GM12878 (cell line): ENCODE measurements around the gene MAP4K2. TPM values are rescaled to one million over a fixed set of nuclear protein-coding genes. Genes with fewer than 3 reads are reported as not detected.

Experiments
- CBFB ChIP-seq: IDR thresholded peaks from 2 replicates; pipeline ENCODE4 v1.6.1; 2016; ENCODE audit warnings: antibody characterized with exemption, low read depth
- DPF2 ChIP-seq: fragments of 450-650 bp; IDR thresholded peaks from 2 replicates; pipeline ENCODE4 v1.6.1; 2017; ENCODE audit warnings: mild to moderate bottlenecking
- E2F4 ChIP-seq: IDR thresholded peaks from 2 replicates; pipeline ENCODE4 v1.6.1; 2012; ENCODE audit warnings: low read depth, low read length, improper control_type of control experiment
- E4F1 ChIP-seq: fragments of 450-650 bp; IDR thresholded peaks from 2 replicates; pipeline ENCODE4 v1.6.1; 2018; ENCODE audit warnings: borderline replicate concordance, mild to moderate bottlenecking; ENCODE audit not compliant: partially characterized antibody
- EP300 ChIP-seq, 2 experiments: fragments of 150-350 bp in 1 of 2; IDR thresholded peaks; 2 replicates each; pipeline ENCODE4 v1.6.1; 2011 to 2012; ENCODE audit warnings: low read depth in 2 of 2, low read length in 2 of 2, borderline replicate concordance in 1 of 2, improper control_type of control experiment in 1 of 2, inconsistent platforms in 1 of 2; ENCODE audit not compliant: control insufficient read depth in 1 of 2
- ESRRA ChIP-seq: IDR thresholded peaks from 2 replicates; pipeline ENCODE4 v1.6.1; 2012; ENCODE audit warnings: mild to moderate bottlenecking, low read length, improper control_type of control experiment
- FOXK2 ChIP-seq: fragments of 450-650 bp; IDR thresholded peaks from 2 replicates; pipeline ENCODE4 v1.6.1; 2017; ENCODE audit warnings: mild to moderate bottlenecking, moderate library complexity
- GABPA ChIP-seq: IDR thresholded peaks from 2 replicates; pipeline ENCODE4 v1.6.1; 2014; ENCODE audit warnings: antibody characterized with exemption, low read depth, mild to moderate bottlenecking, inconsistent platforms
- IKZF2 ChIP-seq, 2 experiments: fragments of 450-650 bp; IDR thresholded peaks; 2 replicates each; pipeline ENCODE4 v1.6.1; 2017; ENCODE audit warnings: mild to moderate bottlenecking in 2 of 2, moderate library complexity in 2 of 2
- KAT2A ChIP-seq: conservative IDR thresholded peaks from 2 replicates; pipeline ENCODE4 v1.6.1; 2011; ENCODE audit warnings: low read depth, low read length; ENCODE audit not compliant: control insufficient read depth
- LARP7 ChIP-seq: fragments of 450-650 bp; IDR thresholded peaks from 2 replicates; pipeline ENCODE4 v1.6.1; 2017; ENCODE audit warnings: mild to moderate bottlenecking
- NR2C1 ChIP-seq: fragments of 450-650 bp; IDR thresholded peaks from 2 replicates; pipeline ENCODE4 v1.6.1; 2017; ENCODE audit warnings: antibody characterized with exemption, mild to moderate bottlenecking, moderate library complexity
- RELA ChIP-seq: fragments of 450-650 bp; IDR thresholded peaks from 2 replicates; pipeline ENCODE4 v1.8.0; 2014; ENCODE audit warnings: borderline replicate concordance; ENCODE audit not compliant: partially characterized antibody
- TCF3 ChIP-seq: IDR thresholded peaks from 2 replicates; pipeline ENCODE4 v1.6.1; 2012; ENCODE audit warnings: low read depth, mild to moderate bottlenecking, low read length, borderline replicate concordance; ENCODE audit not compliant: insufficient read depth
- ZBTB33 ChIP-seq: fragments of 450-650 bp; IDR thresholded peaks from 2 replicates; pipeline ENCODE4 v1.6.1; 2017; ENCODE audit warnings: mild to moderate bottlenecking
- ZNF207 ChIP-seq: fragments of 450-650 bp; IDR thresholded peaks from 2 replicates; pipeline ENCODE4 v1.6.1; 2014; ENCODE audit warnings: antibody characterized with exemption, mild to moderate bottlenecking, borderline replicate concordance
- polyA plus RNA-seq, 11 experiments: library from polyadenylated mRNA; depleted of rRNA in 4 of 11; unstranded in 6 of 11; stranded (reverse) in 5 of 11; fragments of >200 nt; fragmentation: Nextera tagmentation in 4 of 11; fragmentation: Illumina TruSeq in 1 of 11; extraction: Ambion mirVana in 4 of 11; extraction: Trizol in 1 of 11; gene quantifications; 1 replicate in 1 of 11; 2 replicates in 10 of 11; pipeline versions ENCODE4 v1.2.1 to v1.2.3, GENCODE V29; 2011 to 2016; ENCODE audit warnings: inconsistent platforms in 2 of 11, missing spikeins in 2 of 11, low read depth in 1 of 11
- total RNA-seq, 4 experiments: library from RNA; depleted of rRNA in 3 of 4; stranded (reverse); fragments of >200 nt in 3 of 4; fragmentation: Illumina TruSeq in 1 of 4; extraction: Trizol in 1 of 4; gene quantifications; 2 replicates each; pipeline versions ENCODE4 v1.2.1 to v1.2.3, GENCODE V29; 2013 to 2021
- TF ChIP-seq, protein P1 (sequence below): fragments of 450-650 bp; formaldehyde crosslinking; IDR thresholded peaks from 2 replicates; pipeline ENCODE4 v1.5.0; 2022; ENCODE audit warnings: mild to moderate bottlenecking, missing genetic modification characterization
- TF ChIP-seq, protein P2 (sequence below): fragments of 450-650 bp; IDR thresholded peaks from 2 replicates; pipeline ENCODE4 v1.6.1; 2016; ENCODE audit warnings: mild to moderate bottlenecking

Gene MAP4K2
- total and polyA plus RNA-seq, 10 of the 15 experiments (the other 5 are each of a cell fraction or from before 2014, with no cell fraction given): 0.98 to 78.1 (median 48.9) TPM

DNA sequence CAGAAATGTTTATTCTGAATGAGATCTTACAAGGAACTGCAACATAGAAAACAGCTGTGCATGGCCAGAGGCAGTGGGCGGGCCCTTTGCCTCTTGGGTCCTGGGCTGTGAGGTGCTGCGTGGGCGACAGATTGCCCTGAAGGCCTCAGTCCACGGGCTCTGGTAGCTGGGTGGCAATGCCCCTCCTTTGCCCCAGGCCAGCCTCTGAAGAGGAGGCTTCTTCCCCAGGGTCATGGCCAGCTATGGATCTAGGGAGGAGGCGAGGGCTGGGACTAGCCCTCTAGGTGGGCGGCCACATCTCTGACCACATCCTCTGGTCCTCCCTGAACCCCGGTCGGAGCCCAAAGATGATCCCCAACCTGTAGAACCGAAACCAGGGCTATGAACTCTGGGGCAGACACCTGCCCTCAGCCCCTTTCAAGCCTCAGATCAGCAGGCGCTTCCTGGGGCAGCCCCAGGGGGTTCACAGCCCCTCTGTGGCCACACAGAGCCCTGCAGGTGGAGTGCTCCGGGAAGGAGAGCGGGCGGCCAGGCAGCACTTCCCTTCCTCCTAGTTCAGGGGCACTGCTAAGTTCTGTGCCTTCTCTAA is 48.1 kb upstream of the MAP4K2 start (continued):
- TF ChIP-seq ZNF207 (peak; percentile 72; the same call in 1 of the 2 replicates), E2F4 (no peak), LARP7 (peak; percentile 80), RELA (peak; percentile 94), TCF3 (peak; percentile 77; the same call in 1 of the 2 replicates), GABPA (no peak), FOXK2 (no peak), KAT2A (no peak), ESRRA (no peak), EP300 (IDR thresholded peaks at IDR 0.05; ENCODE audit: borderline replicate concordance in 1 of 2, control insufficient read depth in 1 of 2, low read depth in 2 of 2, low read length in 2 of 2) (peak; percentile 68 to 83), IKZF2 (IDR thresholded peaks at IDR 0.05) (peak; percentile 93), NR2C1 (no peak; the same call in 1 of the 2 replicates), DPF2 (peak; percentile 95), ZBTB33 (no peak), E4F1 (no peak), CBFB (peak; percentile 93)
- TF ChIP-seq, protein P1, sequence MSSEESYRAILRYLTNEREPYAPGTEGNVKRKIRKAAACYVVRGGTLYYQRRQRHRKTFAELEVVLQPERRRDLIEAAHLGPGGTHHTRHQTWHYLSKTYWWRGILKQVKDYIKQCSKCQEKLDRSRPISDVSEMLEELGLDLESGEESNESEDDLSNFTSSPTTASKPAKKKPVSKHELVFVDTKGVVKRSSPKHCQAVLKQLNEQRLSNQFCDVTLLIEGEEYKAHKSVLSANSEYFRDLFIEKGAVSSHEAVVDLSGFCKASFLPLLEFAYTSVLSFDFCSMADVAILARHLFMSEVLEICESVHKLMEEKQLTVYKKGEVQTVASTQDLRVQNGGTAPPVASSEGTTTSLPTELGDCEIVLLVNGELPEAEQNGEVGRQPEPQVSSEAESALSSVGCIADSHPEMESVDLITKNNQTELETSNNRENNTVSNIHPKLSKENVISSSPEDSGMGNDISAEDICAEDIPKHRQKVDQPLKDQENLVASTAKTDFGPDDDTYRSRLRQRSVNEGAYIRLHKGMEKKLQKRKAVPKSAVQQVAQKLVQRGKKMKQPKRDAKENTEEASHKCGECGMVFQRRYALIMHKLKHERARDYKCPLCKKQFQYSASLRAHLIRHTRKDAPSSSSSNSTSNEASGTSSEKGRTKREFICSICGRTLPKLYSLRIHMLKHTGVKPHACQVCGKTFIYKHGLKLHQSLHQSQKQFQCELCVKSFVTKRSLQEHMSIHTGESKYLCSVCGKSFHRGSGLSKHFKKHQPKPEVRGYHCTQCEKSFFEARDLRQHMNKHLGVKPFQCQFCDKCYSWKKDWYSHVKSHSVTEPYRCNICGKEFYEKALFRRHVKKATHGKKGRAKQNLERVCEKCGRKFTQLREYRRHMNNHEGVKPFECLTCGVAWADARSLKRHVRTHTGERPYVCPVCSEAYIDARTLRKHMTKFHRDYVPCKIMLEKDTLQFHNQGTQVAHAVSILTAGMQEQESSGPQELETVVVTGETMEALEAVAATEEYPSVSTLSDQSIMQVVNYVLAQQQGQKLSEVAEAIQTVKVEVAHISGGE (CRISPR knock-in tag): no peak
- TF ChIP-seq, protein P2, sequence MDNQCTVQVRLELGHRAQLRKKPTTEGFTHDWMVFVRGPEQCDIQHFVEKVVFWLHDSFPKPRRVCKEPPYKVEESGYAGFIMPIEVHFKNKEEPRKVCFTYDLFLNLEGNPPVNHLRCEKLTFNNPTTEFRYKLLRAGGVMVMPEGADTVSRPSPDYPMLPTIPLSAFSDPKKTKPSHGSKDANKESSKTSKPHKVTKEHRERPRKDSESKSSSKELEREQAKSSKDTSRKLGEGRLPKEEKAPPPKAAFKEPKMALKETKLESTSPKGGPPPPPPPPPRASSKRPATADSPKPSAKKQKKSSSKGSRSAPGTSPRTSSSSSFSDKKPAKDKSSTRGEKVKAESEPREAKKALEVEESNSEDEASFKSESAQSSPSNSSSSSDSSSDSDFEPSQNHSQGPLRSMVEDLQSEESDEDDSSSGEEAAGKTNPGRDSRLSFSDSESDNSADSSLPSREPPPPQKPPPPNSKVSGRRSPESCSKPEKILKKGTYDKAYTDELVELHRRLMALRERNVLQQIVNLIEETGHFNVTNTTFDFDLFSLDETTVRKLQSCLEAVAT: peak; percentile 84
